Small intestine (tissue), 16 donors: ENCODE measurements around the gene GPR68. TPM values are rescaled to one million over a fixed set of nuclear protein-coding genes. Genes with fewer than 3 reads are reported as not detected.
A peak's percentile ranks its signal among the peaks of the same experiment; 100 is the strongest.

Source experiments
- DNase-seq, 2 donors: peaks; one replicate each; pipeline versions ENCODE4 v3.0.0 to v3.0.0-alpha.2; 2013
- FAIRE-seq: peaks from 2 replicates; lab custom pipeline; 2012; peaks lifted over from hg19 to GRCh38; lab: Jason Lieb, UNC
- H3K27ac ChIP-seq, 3 donors: one replicate each; pipeline ENCODE4 v1.5.1; 2013; ENCODE audit warnings: low read length in 2 of 3, mild to moderate bottlenecking in 2 of 3, control low read depth in 1 of 3, inconsistent platforms in 1 of 3, low read depth in 1 of 3, moderate library complexity in 1 of 3
- H3K27me3 ChIP-seq, 3 donors: one replicate each; pipeline ENCODE4 v1.6.1; 2013; ENCODE audit warnings: low read length in 3 of 3, inconsistent platforms in 1 of 3; ENCODE audit not compliant: control insufficient read depth in 3 of 3, insufficient read depth in 3 of 3
- H3K36me3 ChIP-seq, 3 donors: one replicate each; pipeline ENCODE4 v1.6.1; 2013; ENCODE audit warnings: low read length in 3 of 3, inconsistent platforms in 1 of 3, low read depth in 1 of 3, mild to moderate bottlenecking in 1 of 3, moderate library complexity in 1 of 3; ENCODE audit not compliant: control insufficient read depth in 3 of 3, insufficient read depth in 2 of 3
- H3K4me1 ChIP-seq, 3 donors: one replicate each; pipeline ENCODE4 v1.6.1; 2013; ENCODE audit warnings: low read length in 2 of 3, inconsistent platforms in 1 of 3, low read depth in 1 of 3, mild to moderate bottlenecking in 1 of 3, moderate library complexity in 1 of 3; ENCODE audit not compliant: control insufficient read depth in 3 of 3, insufficient read depth in 2 of 3
- H3K4me3 ChIP-seq, 3 donors: one replicate each; pipeline ENCODE4 v1.5.1; 2013; ENCODE audit warnings: low read length in 3 of 3, control low read depth in 1 of 3, inconsistent platforms in 1 of 3, low read depth in 1 of 3, mild to moderate bottlenecking in 1 of 3, moderate library complexity in 1 of 3
- H3K9me3 ChIP-seq, 2 donors: one replicate each; pipeline ENCODE4 v1.6.1; 2013; ENCODE audit warnings: low read depth in 1 of 2, low read length in 1 of 2; ENCODE audit not compliant: control insufficient read depth in 2 of 2, insufficient read depth in 1 of 2
- WGBS, 3 donors: extraction: QIAGEN DNeasy Blood & Tissue Kit; methylation state at CpG; one replicate each; pipeline ENCODE4 v1.1.7; 2013; 5-methylcytosine and 5-hydroxymethylcytosine counted together
- long read RNA-seq, 10 donors: transcript quantifications; one replicate each; lab custom pipeline, GENCODE V29; 2026
- polyA plus RNA-seq, 4 donors: library from polyadenylated mRNA; stranded (reverse) in 3 of 4; unstranded in 1 of 4; fragments of 200-250 nt in 3 of 4; fragments of 120-200 nt in 1 of 4; gene quantifications; one replicate each; pipeline versions ENCODE4 v1.2.1 to v1.2.3, GENCODE V29; 2013
- donor health status: healthy with polysubstance abuse.
- donor health status: control.
- donor health status: control.
- donor health status: Bipolar disorder and iron deficiency.
- donor health status: healthy.

The GPR68 gene, protein sequence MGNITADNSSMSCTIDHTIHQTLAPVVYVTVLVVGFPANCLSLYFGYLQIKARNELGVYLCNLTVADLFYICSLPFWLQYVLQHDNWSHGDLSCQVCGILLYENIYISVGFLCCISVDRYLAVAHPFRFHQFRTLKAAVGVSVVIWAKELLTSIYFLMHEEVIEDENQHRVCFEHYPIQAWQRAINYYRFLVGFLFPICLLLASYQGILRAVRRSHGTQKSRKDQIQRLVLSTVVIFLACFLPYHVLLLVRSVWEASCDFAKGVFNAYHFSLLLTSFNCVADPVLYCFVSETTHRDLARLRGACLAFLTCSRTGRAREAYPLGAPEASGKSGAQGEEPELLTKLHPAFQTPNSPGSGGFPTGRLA
- 1 to 10 TPM in 1 of 4 donors, under 1 TPM in 2, not detected in 1; 0.54 to 2.2 (median 0.78) TPM for polyA plus RNA-seq
- long read RNA-seq, donor 1 = 0 reads
- long read RNA-seq, donor 2 = 0 reads
- long read RNA-seq, donor 3 = 0 reads
- long read RNA-seq, donor 4 = 0 reads
- long read RNA-seq, donor 5 = 0 reads
- long read RNA-seq, donor 6 = 0 reads
- long read RNA-seq, donor 7 = 0 reads
- long read RNA-seq, donor 8 = 0 reads
- long read RNA-seq, donor 9 = 0 reads
- long read RNA-seq, donor 10 = 0 reads

DNA sequence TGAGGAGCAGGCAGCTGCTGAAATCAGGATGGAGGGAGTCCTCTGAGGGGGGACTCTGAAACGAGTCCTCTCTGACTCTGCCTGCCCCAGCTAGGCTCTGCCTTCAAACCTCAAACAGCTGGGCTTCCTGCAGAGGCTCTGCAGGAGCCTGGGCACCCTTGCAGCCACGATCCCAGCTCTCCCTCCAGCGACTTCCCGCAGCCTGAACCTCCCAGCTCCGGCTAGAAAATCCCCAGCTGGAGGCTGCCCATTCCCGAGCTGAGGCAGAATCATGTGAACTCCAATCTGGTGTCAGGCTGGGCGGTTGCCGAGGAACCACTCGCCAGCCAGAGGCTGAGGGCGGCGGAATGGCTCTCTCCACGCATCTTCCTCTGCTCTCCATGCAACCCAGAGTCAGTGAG is at the start of gene GPR68:
TSS of gene GPR68 (minus strand) at position 204 of the 401 bp plus-strand sequence. CDS start 9,654 bp downstream, outside the sequence.
- H3K27me3 ChIP-seq = peaks cover 0 to 3% (median 0%) of the 10 kb centered on the region in 3 donors
- DNase-seq = peak in 1 of 2 donors; percentile 29
- H3K9me3 ChIP-seq = no peaks in the 10 kb centered on the region
- H3K4me1 ChIP-seq = peaks cover 0 to 4% (median 0%) of the 10 kb centered on the region in 3 donors
- no peaks in the 10 kb centered on the region for H3K36me3 ChIP-seq
- peak within 1 kb of the TSS in 2 of 3 donors; percentile 65 to 85 for H3K27ac ChIP-seq
- 22 to 38% (median 32%) methylated on average over 12 of the region's 12 CpGs for WGBS, 3 donors
- FAIRE-seq = no peak
- peak within 1 kb of the TSS in 1 of 3 donors; percentile 41 for H3K4me3 ChIP-seq

DNA sequence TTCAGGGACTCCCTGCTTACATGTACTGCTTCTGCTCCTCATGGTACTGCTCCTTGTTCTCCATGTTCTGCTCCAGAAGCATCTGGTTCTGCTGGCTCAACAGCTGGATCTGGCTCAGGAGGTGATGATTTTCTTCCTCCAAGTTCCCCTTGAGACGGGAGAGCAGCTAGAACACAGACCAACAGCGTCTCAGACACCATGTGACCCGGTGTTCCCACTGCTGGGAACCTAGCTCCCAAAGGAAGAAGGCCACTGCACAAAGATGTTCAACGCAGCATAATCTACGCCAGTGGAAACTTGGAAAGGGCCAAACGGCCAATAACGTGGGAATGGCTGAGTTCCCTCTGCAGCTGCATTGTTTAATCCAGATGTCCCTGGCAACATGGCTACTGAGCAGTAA is 49.6 kb upstream of the GPR68 start:
- Histone ChIP-seq H3K4me1 (no peaks in the 10 kb centered on the region), H3K27ac (no peak overlapping the region), H3K4me3 (no peak overlapping the region), H3K27me3 (no peaks in the 10 kb centered on the region), H3K36me3 (peaks cover 1 to 86% (median 32%) of the 10 kb centered on the region in 3 donors), H3K9me3 (peaks cover 0 to 1% of the 10 kb centered on the region in 2 donors)
- WGBS, 3 donors = 78 to 93% (median 88%) methylated on average over 7 of the region's 7 CpGs
- no peak for FAIRE-seq
- no peak for DNase-seq

DNA sequence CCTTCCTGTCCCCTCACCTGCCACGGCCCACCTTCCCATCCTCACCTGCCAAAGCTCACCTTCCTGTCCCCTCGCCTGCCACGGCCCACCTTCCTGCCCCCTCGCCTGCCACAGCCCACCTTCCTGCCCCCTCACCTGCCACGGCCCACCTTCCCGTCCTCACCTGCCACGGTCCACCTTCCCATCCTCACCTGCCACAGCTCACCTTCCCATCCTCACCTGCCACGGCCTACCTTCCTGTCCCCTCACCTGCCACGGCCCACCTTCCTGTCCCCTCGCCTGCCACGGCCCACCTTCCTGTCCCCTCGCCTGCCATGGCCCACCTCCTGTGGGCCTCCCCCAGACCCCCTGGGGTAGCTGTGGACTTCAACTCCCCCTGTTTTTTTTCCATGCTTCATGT is 48.8 kb upstream of the GPR68 start:
- Histone ChIP-seq H3K27ac (no peak overlapping the region), H3K4me3 (no peak overlapping the region), H3K27me3 (no peaks in the 10 kb centered on the region), H3K36me3 (peaks cover 5 to 90% (median 36%) of the 10 kb centered on the region in 3 donors), H3K4me1 (no peaks in the 10 kb centered on the region), H3K9me3 (peaks cover 0 to 1% of the 10 kb centered on the region in 2 donors)
- no peak for DNase-seq
- no peak for FAIRE-seq
- WGBS, 3 donors = 54 to 63% (median 55%) methylated on average over 12 of the region's 12 CpGs

DNA sequence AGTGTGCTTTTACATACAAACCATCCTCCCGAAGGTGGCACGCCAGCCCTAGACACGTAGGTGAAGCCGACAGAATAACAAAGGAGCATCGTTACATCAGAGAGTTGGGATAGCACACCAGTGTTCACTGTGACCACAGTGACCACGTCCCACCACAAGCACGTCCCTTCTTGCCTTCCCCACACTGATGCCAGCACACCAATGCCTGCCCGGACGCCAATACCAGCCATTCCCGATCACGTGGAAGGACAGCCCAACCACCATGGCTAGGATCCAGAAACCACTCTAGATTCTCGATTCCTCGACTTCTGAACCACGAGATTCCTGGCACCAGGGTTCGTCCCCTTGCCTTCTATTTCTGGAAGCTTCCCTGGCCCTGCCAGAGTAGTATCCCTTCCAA is 48.0 kb upstream of the GPR68 start:
- no peak overlapping the region for H3K4me3 ChIP-seq
- H3K4me1 ChIP-seq = no peaks in the 10 kb centered on the region
- no peaks in the 10 kb centered on the region for H3K27me3 ChIP-seq
- H3K27ac ChIP-seq = no peak overlapping the region
- WGBS, 3 donors = 87 to 89% (median 87%) methylated on average over 15 of the region's 15 CpGs
- DNase-seq = no peak
- H3K9me3 ChIP-seq = peaks cover 0 to 1% of the 10 kb centered on the region in 2 donors
- FAIRE-seq = no peak
- H3K36me3 ChIP-seq = peaks cover 5 to 89% (median 36%) of the 10 kb centered on the region in 3 donors

DNA sequence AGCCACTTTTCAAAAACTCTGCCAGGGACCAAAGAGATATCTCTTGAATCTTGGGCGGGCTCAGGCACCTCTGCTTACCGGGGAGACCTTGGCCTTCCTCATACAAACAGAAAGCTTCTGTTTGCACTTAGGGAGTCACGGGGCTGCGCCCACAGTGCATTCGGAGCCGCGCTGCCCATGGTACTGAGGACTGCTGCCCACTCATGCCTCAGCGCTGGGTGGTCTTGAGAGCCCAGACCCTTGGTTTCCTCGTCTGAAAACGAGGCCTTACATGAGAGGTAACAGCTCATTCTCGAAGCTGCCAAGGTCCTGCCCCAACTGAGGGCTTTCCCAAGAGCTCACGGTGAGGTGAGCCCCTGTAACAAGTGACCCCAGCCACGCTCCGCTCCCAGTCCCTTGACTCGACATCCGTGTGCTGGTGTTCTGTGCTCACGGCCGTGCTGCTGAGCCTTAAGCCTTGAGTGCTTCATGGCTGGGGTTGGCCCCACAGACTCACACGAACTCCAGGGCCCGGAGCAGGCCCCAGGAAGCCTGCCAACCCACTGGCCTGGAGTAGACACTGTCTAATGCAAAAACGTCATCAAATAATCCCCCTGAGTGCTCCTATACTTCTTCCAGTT is 47.4 kb upstream of the GPR68 start:
- peaks cover 0 to 1% of the 10 kb centered on the region in 2 donors for H3K9me3 ChIP-seq
- H3K36me3 ChIP-seq = peaks cover 5 to 87% (median 31%) of the 10 kb centered on the region in 3 donors
- no peaks in the 10 kb centered on the region for H3K27me3 ChIP-seq
- FAIRE-seq (no peak), DNase-seq (no peak)
- 91 to 95% (median 92%) methylated on average over 21 of the region's 21 CpGs for WGBS, 3 donors
- H3K27ac ChIP-seq = no peak overlapping the region
- no peaks in the 10 kb centered on the region for H3K4me1 ChIP-seq
- no peak overlapping the region for H3K4me3 ChIP-seq

DNA sequence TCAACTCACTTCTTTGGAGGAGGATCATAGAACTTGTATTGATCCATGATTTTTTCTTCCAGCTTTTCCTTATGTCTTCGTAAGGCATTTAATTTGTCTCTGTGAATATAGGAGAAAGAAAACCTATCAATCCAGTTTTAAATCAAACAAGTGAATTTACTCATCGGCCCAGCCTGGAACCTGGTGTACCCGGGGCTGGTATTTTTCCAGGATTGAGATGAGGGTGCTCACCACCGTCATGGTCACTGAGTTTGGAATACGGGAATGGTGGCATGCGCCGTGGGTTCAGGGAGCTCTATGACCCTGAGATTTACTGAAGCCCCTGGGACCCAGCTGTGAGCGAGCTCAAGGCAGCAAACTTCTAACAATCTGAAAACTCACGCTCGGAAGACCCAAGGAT is 46.5 kb upstream of the GPR68 start:
- 82 to 91% (median 88%) methylated on average over 10 of the region's 10 CpGs for WGBS, 3 donors
- DNase-seq (no peak), FAIRE-seq (no peak)
- peaks cover 0 to 1% of the 10 kb centered on the region in 2 donors for H3K9me3 ChIP-seq
- peaks cover 5 to 83% (median 27%) of the 10 kb centered on the region in 3 donors for H3K36me3 ChIP-seq
- H3K4me1 ChIP-seq = no peaks in the 10 kb centered on the region
- no peaks in the 10 kb centered on the region for H3K27me3 ChIP-seq
- H3K4me3 ChIP-seq = no peak overlapping the region
- no peak overlapping the region for H3K27ac ChIP-seq

DNA sequence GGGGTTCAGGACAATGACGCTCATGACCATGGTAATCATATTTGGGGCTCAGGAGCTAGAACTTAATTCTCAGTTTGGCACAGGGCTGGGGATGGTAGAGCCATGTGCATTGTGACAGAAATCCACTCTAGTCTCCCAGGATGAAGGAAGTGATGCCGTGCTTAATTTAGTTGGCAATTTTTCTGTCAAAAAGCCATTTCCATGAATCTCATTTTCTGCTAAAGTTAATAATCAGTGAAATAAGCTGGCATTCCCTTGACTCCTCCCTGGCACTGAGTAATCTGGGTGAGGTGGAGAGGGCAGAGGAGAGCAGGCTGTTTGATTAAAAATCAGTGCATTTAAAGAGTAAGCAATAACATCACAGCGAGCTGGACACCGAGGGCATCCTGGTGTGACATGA is 45.0 kb upstream of the GPR68 start:
- DNase-seq (no peak), FAIRE-seq (no peak)
- Histone ChIP-seq H3K36me3 (peaks cover 8 to 77% (median 30%) of the 10 kb centered on the region in 3 donors), H3K4me1 (no peaks in the 10 kb centered on the region), H3K4me3 (no peak overlapping the region), H3K27ac (no peak overlapping the region), H3K27me3 (no peaks in the 10 kb centered on the region), H3K9me3 (peaks cover 0 to 1% of the 10 kb centered on the region in 2 donors)
- WGBS, 3 donors = 93 to 97% (median 94%) methylated on average over 4 of the region's 4 CpGs

DNA sequence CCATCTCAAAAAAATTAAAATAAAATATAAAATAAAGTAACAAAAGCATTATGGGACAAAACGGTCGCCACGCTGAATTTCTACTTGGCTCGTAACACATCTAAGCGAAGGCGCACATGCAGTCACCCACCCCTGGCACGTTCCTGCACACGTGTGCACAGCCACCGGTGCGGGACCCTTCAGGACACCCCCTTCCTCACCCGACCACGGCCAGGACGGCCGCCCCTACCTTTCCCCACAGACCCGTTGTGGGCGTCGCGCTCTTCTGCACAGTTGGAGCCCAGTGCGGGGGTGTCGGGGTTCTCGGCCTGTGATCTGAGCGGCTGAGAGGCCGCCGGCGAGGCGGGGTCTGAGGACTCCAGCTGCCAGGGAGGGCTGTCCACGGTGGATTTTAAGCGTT is 44.4 kb upstream of the GPR68 start:
- Histone ChIP-seq H3K4me1 (no peaks in the 10 kb centered on the region), H3K27me3 (no peaks in the 10 kb centered on the region), H3K4me3 (no peak overlapping the region), H3K27ac (no peak overlapping the region), H3K9me3 (peaks cover 0 to 1% of the 10 kb centered on the region in 2 donors), H3K36me3 (peaks cover 8 to 76% (median 29%) of the 10 kb centered on the region in 3 donors)
- WGBS, 3 donors = 94 to 95% (median 95%) methylated on average over 28 of the region's 28 CpGs
- no peak for FAIRE-seq
- no peak for DNase-seq
